Measurements from ENCODE around the gene INPP5A.
"Not testable (repeated sequence)": the region's sequence is repeated elsewhere in the genome, so short reads cannot be mapped to it uniquely, and the experiment has no call there.

INPP5A gene

GRCh38 chr10:132777441-132777840, 239.9 kb downstream of the INPP5A start:
- DNase-seq = no peak

- no peak for DNase-seq
Observed at GRCh38 chr10:132779549-132780294, 242.1 kb downstream of the INPP5A start.

- no peak for DNase-seq
Observed at GRCh38 chr10:132780356-132780755, 242.8 kb downstream of the INPP5A start.

GRCh38 chr10:132781556-132781955, 244.0 kb downstream of the INPP5A start:
- DNase-seq = no peak

- DNase-seq = no peak
Observed at GRCh38 chr10:132783165-132783939, 245.8 kb downstream of the INPP5A start.

- DNase-seq = no peak
Observed at GRCh38 chr10:132783940-132784865, 246.6 kb downstream of the INPP5A start.

- DNase-seq = no peak
Observed at GRCh38 chr10:132784866-132785722, 247.5 kb downstream of the INPP5A start.

- DNase-seq = no peak
Observed at GRCh38 chr10:132785723-132786475, 248.3 kb downstream of the INPP5A start, which contains the start of gene NKX6-2. Gene NKX6-2 (minus strand): TSS chr10:132786147. CDS start chr10:132785948, 199 bp downstream.

- no peak for DNase-seq
Observed at GRCh38 chr10:132786476-132786883, 248.9 kb downstream of the INPP5A start.

GRCh38 chr10:132786884-132787494, 249.4 kb downstream of the INPP5A start:
- no peak for DNase-seq

- DNase-seq = no peak
Observed at GRCh38 chr10:132787495-132788179, 250.1 kb downstream of the INPP5A start.

GRCh38 chr10:132788180-132788830, 250.7 kb downstream of the INPP5A start:
- no peak for DNase-seq

- DNase-seq = no peak
Observed at GRCh38 chr10:132788831-132789219, 251.2 kb downstream of the INPP5A start.

- DNase-seq = no peak
Observed at GRCh38 chr10:132789659-132790148, 252.1 kb downstream of the INPP5A start.

GRCh38 chr10:132790470-132790869, 252.9 kb downstream of the INPP5A start:
- DNase-seq = no peak

GRCh38 chr10:132790934-132791829, 253.6 kb downstream of the INPP5A start:
- DNase-seq = no peak

- not testable (repeated sequence) for DNase-seq
Observed at GRCh38 chr10:132792099-132792498, 254.5 kb downstream of the INPP5A start.

- DNase-seq = no peak
Observed at GRCh38 chr10:132792796-132793195, 255.2 kb downstream of the INPP5A start.
